Measurements from ENCODE around the gene LRP1B.

LRP1B gene

DNA sequence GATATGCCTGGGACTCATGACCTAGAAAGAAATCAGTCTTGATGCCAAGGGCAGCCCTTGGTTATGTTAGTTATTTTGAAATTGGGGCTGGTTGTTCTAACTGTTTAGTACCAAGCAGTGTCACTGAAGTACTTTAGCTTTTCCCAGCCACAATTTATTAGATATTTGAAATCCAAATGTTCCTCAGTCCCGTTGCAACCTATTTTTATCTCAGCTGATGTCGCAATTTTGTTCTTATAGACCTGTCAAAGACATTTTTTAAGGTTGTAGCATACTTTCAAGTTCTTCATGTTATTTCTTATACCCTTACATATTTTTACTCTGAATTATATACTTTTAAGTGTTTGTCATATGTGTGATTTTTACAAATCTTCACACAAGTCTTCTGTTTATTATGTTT lies 100.1 kb downstream of the LRP1B start:
- DNase-seq (ENCODE audit: low read depth, low spot score) = no peak
- TF ChIP-seq ZNF274 (IDR thresholded peaks at IDR 0.05; ENCODE audit: low read depth, low read length) = no peak
- no peak for TF ChIP-seq YY1 (IDR thresholded peaks at IDR 0.05; ENCODE audit: insufficient read depth, insufficient read length)
- TF ChIP-seq SUZ12 (IDR thresholded peaks at IDR 0.05; ENCODE audit: extremely low read depth, insufficient read depth, insufficient read length) = no peak
- H3K4me3 ChIP-seq (ENCODE audit: insufficient read length, low read depth) = no peak overlapping the region
- no peaks in the 10 kb centered on the region for H3K4me1 ChIP-seq (ENCODE audit: insufficient read depth, insufficient read length)
- no peaks in the 10 kb centered on the region for H3K27me3 ChIP-seq (ENCODE audit: insufficient read depth, insufficient read length)
- H3K9ac ChIP-seq (ENCODE audit: insufficient read length, low read depth) = no peak overlapping the region
- H3K36me3 ChIP-seq (ENCODE audit: insufficient read depth, insufficient read length, low read length) = no peaks in the 10 kb centered on the region
- H3K9me3 ChIP-seq (ENCODE audit: insufficient read depth, low read length) = no peaks in the 10 kb centered on the region

DNA sequence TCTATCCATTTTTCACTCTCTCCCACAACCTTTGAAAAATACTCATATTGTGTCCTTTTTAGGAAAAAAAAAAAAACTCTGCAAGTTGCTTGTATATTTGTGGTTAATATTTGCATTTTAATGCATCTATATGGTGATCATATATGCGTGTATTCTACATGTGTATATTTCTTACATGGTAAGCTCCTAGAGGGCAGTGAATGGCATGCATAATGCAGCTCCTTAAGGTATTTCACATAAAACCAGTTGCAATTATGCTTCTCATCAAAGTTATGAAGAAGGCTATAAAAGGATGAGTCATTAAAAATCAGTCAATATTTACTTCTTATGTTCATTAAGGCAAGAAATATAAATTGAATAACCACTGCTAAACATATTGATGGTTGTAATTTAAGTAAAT lies 100.8 kb downstream of the LRP1B start:
- no peak overlapping the region for H3K4me3 ChIP-seq (ENCODE audit: insufficient read length, low read depth)
- H3K9me3 ChIP-seq (ENCODE audit: insufficient read depth, low read length) = no peaks in the 10 kb centered on the region
- no peaks in the 10 kb centered on the region for H3K36me3 ChIP-seq (ENCODE audit: insufficient read depth, insufficient read length, low read length)
- TF ChIP-seq ZNF274 (IDR thresholded peaks at IDR 0.05; ENCODE audit: low read depth, low read length) (no peak), YY1 (IDR thresholded peaks at IDR 0.05; ENCODE audit: insufficient read depth, insufficient read length) (no peak), SUZ12 (IDR thresholded peaks at IDR 0.05; ENCODE audit: extremely low read depth, insufficient read depth, insufficient read length) (no peak)
- no peak overlapping the region for H3K9ac ChIP-seq (ENCODE audit: insufficient read length, low read depth)
- no peak for DNase-seq (ENCODE audit: low read depth, low spot score)
- no peaks in the 10 kb centered on the region for H3K4me1 ChIP-seq (ENCODE audit: insufficient read depth, insufficient read length)
- no peaks in the 10 kb centered on the region for H3K27me3 ChIP-seq (ENCODE audit: insufficient read depth, insufficient read length)

DNA sequence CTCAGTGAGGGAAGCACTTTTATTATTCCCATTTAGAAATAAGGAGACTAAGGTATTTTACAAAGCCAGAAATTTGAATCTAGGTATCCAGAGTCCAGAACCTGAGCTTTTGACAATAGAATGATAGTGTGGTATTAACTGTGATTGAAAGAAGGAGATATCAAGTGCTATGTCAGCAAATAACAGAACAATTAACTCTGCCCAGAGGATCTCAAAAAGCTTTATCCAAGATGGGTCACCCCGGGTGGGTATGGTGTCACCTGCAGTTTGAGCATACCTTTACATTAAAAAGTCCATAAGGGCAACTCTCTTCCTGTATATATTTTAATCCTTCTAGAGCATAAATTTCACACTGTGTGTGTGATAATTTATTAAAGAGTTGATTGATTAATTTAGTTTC lies 105.4 kb downstream of the LRP1B start:
- no peaks in the 10 kb centered on the region for H3K36me3 ChIP-seq (ENCODE audit: insufficient read depth, insufficient read length, low read length)
- H3K9ac ChIP-seq (ENCODE audit: insufficient read length, low read depth) = no peak overlapping the region
- TF ChIP-seq SUZ12 (IDR thresholded peaks at IDR 0.05; ENCODE audit: extremely low read depth, insufficient read depth, insufficient read length) = no peak
- TF ChIP-seq ZNF274 (IDR thresholded peaks at IDR 0.05; ENCODE audit: low read depth, low read length) = no peak
- no peaks in the 10 kb centered on the region for H3K9me3 ChIP-seq (ENCODE audit: insufficient read depth, low read length)
- H3K4me3 ChIP-seq (ENCODE audit: insufficient read length, low read depth) = no peak overlapping the region
- no peak for DNase-seq (ENCODE audit: low read depth, low spot score)
- no peaks in the 10 kb centered on the region for H3K4me1 ChIP-seq (ENCODE audit: insufficient read depth, insufficient read length)
- H3K27me3 ChIP-seq (ENCODE audit: insufficient read depth, insufficient read length) = no peaks in the 10 kb centered on the region

DNA sequence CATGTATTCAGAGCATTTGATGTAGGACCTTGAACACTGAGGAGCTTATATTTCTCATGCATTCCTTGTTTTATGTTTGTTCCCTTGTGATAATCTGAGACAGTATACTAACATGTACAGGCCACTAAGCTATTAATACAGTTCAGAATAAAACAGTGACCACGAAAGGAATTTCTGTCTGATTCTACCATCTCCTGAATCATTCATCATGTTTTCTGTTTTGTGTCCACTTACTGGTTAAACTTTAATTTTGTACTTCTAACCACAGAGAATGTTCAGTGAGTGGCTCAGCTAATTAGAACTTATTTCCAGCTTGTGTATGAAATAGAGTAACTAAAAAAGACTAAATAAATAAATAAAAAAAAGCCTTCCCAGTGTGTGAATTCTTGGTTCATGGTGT lies 110.4 kb downstream of the LRP1B start:
- no peak overlapping the region for H3K4me3 ChIP-seq (ENCODE audit: insufficient read length, low read depth)
- H3K9me3 ChIP-seq (ENCODE audit: insufficient read depth, low read length) = no peaks in the 10 kb centered on the region
- H3K4me1 ChIP-seq (ENCODE audit: insufficient read depth, insufficient read length) = no peaks in the 10 kb centered on the region
- no peak for DNase-seq (ENCODE audit: low read depth, low spot score)
- TF ChIP-seq YY1 (IDR thresholded peaks at IDR 0.05; ENCODE audit: insufficient read depth, insufficient read length) = no peak
- TF ChIP-seq ZNF274 (IDR thresholded peaks at IDR 0.05; ENCODE audit: low read depth, low read length) = no peak
- TF ChIP-seq SUZ12 (IDR thresholded peaks at IDR 0.05; ENCODE audit: extremely low read depth, insufficient read depth, insufficient read length) = no peak
- H3K9ac ChIP-seq (ENCODE audit: insufficient read length, low read depth) = no peak overlapping the region
- no peaks in the 10 kb centered on the region for H3K27me3 ChIP-seq (ENCODE audit: insufficient read depth, insufficient read length)
- no peaks in the 10 kb centered on the region for H3K36me3 ChIP-seq (ENCODE audit: insufficient read depth, insufficient read length, low read length)

DNA sequence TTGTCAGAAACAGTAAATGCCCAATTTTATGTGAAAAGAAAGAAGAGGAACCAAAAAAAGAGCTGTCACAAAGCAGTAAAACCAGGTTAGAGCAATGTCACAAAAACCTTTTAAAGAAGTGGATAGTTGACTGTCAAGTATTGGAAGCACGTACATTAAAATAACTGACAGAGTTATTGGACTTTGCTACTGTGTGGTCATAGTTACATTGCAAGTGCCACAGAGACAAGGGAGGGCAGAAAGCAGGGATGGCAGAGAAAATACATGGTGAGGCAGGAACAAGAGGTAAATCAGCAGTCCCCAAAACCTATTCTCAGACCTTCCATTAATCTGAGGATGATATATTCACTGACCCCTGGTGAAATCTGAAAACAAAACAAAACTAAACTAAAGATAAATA lies 116.3 kb downstream of the LRP1B start:
- Histone ChIP-seq H3K4me1 (ENCODE audit: insufficient read depth, insufficient read length) (no peaks in the 10 kb centered on the region), H3K27me3 (ENCODE audit: insufficient read depth, insufficient read length) (no peaks in the 10 kb centered on the region), H3K36me3 (ENCODE audit: insufficient read depth, insufficient read length, low read length) (no peaks in the 10 kb centered on the region), H3K9me3 (ENCODE audit: insufficient read depth, low read length) (no peaks in the 10 kb centered on the region), H3K9ac (ENCODE audit: insufficient read length, low read depth) (no peak overlapping the region), H3K4me3 (ENCODE audit: insufficient read length, low read depth) (no peak overlapping the region)
- no peak for DNase-seq (ENCODE audit: low read depth, low spot score)
- TF ChIP-seq ZNF274 (IDR thresholded peaks at IDR 0.05; ENCODE audit: low read depth, low read length) (no peak), SUZ12 (IDR thresholded peaks at IDR 0.05; ENCODE audit: extremely low read depth, insufficient read depth, insufficient read length) (no peak)

GRCh38 chr2:142012797-142013196 lies 118.0 kb downstream of the LRP1B start:
- Histone ChIP-seq H3K4me3 (ENCODE audit: insufficient read length, low read depth) (no peak overlapping the region), H3K9me3 (ENCODE audit: insufficient read depth, low read length) (no peaks in the 10 kb centered on the region), H3K9ac (ENCODE audit: insufficient read length, low read depth) (no peak overlapping the region), H3K36me3 (ENCODE audit: insufficient read depth, insufficient read length, low read length) (no peaks in the 10 kb centered on the region), H3K4me1 (ENCODE audit: insufficient read depth, insufficient read length) (no peaks in the 10 kb centered on the region), H3K27me3 (ENCODE audit: insufficient read depth, insufficient read length) (no peaks in the 10 kb centered on the region)
- no peak for DNase-seq (ENCODE audit: low read depth, low spot score)
- no peak for TF ChIP-seq YY1 (IDR thresholded peaks at IDR 0.05; ENCODE audit: insufficient read depth, insufficient read length)
- no peak for TF ChIP-seq SUZ12 (IDR thresholded peaks at IDR 0.05; ENCODE audit: extremely low read depth, insufficient read depth, insufficient read length)
- no peak for TF ChIP-seq ZNF274 (IDR thresholded peaks at IDR 0.05; ENCODE audit: low read depth, low read length)

DNA sequence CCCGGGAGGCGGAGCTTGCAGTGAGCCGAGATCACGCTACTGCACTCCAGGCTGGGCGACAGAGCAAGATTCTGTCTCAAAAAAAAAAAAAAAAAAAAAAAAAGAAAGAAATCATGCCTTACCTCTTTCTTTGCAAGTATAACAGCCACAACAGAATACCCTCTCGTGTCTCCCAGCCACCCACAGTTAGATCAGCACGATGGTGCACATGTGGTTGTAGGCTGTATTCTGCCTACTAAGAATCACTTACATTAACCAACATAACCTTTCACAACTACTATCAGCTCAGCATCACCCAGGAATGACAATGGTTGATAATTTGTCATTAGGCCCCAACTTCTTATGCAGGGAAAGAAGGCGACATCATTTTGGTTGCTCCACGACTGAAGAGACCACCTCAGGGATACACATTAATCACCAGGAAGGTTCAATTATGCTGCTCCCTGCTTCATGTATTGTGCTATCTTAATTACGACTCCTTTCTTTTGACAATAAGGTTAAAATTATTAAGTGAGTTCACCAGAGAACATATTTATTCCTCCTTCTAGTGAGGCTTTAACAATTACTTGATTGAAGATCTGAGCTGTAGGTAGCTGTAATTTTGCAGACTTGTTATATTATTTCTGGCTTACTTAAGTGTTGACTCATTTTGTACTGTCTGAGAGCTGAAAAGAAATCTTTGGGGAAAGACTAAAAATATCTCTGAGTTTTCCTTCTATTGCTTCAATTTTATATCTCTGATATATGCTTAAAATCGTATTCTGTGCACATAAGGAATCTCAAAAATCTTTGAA lies 120.1 kb downstream of the LRP1B start:
- DNase-seq (ENCODE audit: low read depth, low spot score) = no peak
- TF ChIP-seq YY1 (IDR thresholded peaks at IDR 0.05; ENCODE audit: insufficient read depth, insufficient read length) (no peak), SUZ12 (IDR thresholded peaks at IDR 0.05; ENCODE audit: extremely low read depth, insufficient read depth, insufficient read length) (no peak), ZNF274 (IDR thresholded peaks at IDR 0.05; ENCODE audit: low read depth, low read length) (no peak)
- no peaks in the 10 kb centered on the region for H3K4me1 ChIP-seq (ENCODE audit: insufficient read depth, insufficient read length)
- no peaks in the 10 kb centered on the region for H3K36me3 ChIP-seq (ENCODE audit: insufficient read depth, insufficient read length, low read length)
- H3K9me3 ChIP-seq (ENCODE audit: insufficient read depth, low read length) = no peaks in the 10 kb centered on the region
- H3K27me3 ChIP-seq (ENCODE audit: insufficient read depth, insufficient read length) = no peaks in the 10 kb centered on the region
- H3K9ac ChIP-seq (ENCODE audit: insufficient read length, low read depth) = no peak overlapping the region
- H3K4me3 ChIP-seq (ENCODE audit: insufficient read length, low read depth) = no peak overlapping the region

Measured in NT2/D1 (cell line).